CD14-positive monocyte (primary cell): ENCODE data around the gene PCBP3. TPM values are rescaled to one million over a fixed set of nuclear protein-coding genes. Genes with fewer than 3 reads are reported as not detected.

Experiments used
- DNase-seq, 3 donors: peaks; one replicate each; pipeline ENCODE4 v3.0.0-alpha.2; 2011 to 2022
- H2AFZ ChIP-seq: 2 replicates; pipeline ENCODE4 v1.6.0; 2012; ENCODE audit warnings: mild to moderate bottlenecking, low read depth, low read length, inconsistent platforms; ENCODE audit not compliant: insufficient read depth, poor library complexity, severe bottlenecking
- H3K27ac ChIP-seq, 2 donors: 1 replicate in 1 of 2; 2 replicates in 1 of 2; pipeline ENCODE4 v1.5.1; 2012 to 2013; ENCODE audit warnings: low read length in 2 of 2, control low read depth in 1 of 2, inconsistent platforms in 1 of 2, low read depth in 1 of 2, mild to moderate bottlenecking in 1 of 2
- H3K27me3 ChIP-seq, 2 donors: one replicate each; pipeline versions ENCODE4 v1.6.0 to v1.6.1; 2011 to 2013; ENCODE audit warnings: low read length in 2 of 2; ENCODE audit not compliant: control insufficient read depth in 2 of 2, insufficient read depth in 2 of 2
- H3K36me3 ChIP-seq, 2 donors: replicated peaks in 1 of 2; 1 replicate in 1 of 2; 2 replicates in 1 of 2; pipeline versions ENCODE4 v1.5.1 to v1.6.1; 2012 to 2013; ENCODE audit warnings: low read length in 2 of 2, control low read depth in 1 of 2, inconsistent platforms in 1 of 2, mild to moderate bottlenecking in 1 of 2; ENCODE audit not compliant: insufficient read depth in 2 of 2, control insufficient read depth in 1 of 2
- H3K4me1 ChIP-seq, 2 donors: 1 replicate in 1 of 2; 2 replicates in 1 of 2; pipeline versions ENCODE4 v1.5.1 to v1.6.1; 2012 to 2013; ENCODE audit warnings: low read length in 2 of 2, control low read depth in 1 of 2, inconsistent platforms in 1 of 2, mild to moderate bottlenecking in 1 of 2, moderate library complexity in 1 of 2; ENCODE audit not compliant: insufficient read depth in 2 of 2, control insufficient read depth in 1 of 2
- H3K4me2 ChIP-seq: replicated peaks from 2 replicates; pipeline ENCODE3; 2012; ENCODE audit warnings: low read length, moderate library complexity, mild to moderate bottlenecking; ENCODE audit not compliant: poor library complexity, severe bottlenecking; ENCODE audit errors: extremely low read depth
- H3K4me3 ChIP-seq, 3 experiments: fragments of 200-600 bp in 1 of 3; sonication (generic) in 1 of 3; replicated peaks in 1 of 3; 1 replicate in 2 of 3; 2 replicates in 1 of 3; pipeline ENCODE4 v1.5.1; 2011 to 2013; ENCODE audit warnings: low read length in 3 of 3, mild to moderate bottlenecking in 3 of 3, control low read depth in 2 of 3, low read depth in 2 of 3, inconsistent platforms in 1 of 3, moderate library complexity in 1 of 3
- H3K79me2 ChIP-seq: 2 replicates; pipeline ENCODE4 v1.6.0; 2012; ENCODE audit warnings: mild to moderate bottlenecking, control low read depth, inconsistent platforms, low read length, moderate library complexity; ENCODE audit not compliant: insufficient read depth
- H3K9ac ChIP-seq: 2 replicates; pipeline ENCODE4 v1.6.0; 2017; ENCODE audit warnings: low read length, mild to moderate bottlenecking; ENCODE audit not compliant: insufficient read depth, poor library complexity, severe bottlenecking
- H3K9me3 ChIP-seq, 2 donors: replicated peaks in 1 of 2; 1 replicate in 1 of 2; 2 replicates in 1 of 2; pipeline versions ENCODE4 v1.5.1 to v1.6.1; 2012 to 2013; ENCODE audit warnings: low read length in 2 of 2, control low read depth in 1 of 2; ENCODE audit not compliant: control insufficient read depth in 1 of 2, insufficient read depth in 1 of 2
- H4K20me1 ChIP-seq: 2 replicates; pipeline ENCODE4 v1.6.0; 2012; ENCODE audit warnings: mild to moderate bottlenecking, low read length, control low read depth, moderate library complexity; ENCODE audit not compliant: insufficient read depth
- H3K27ac Mint-ChIP-seq, 7 donors: one replicate each; pipeline ENCODE4 v1.8.0; 2020; ENCODE audit warnings: mild to moderate bottlenecking in 7 of 7, mixed read lengths in 7 of 7, moderate library complexity in 6 of 7, inconsistent platforms in 2 of 7
- H3K27me3 Mint-ChIP-seq, 3 donors: one replicate each; pipeline ENCODE4 v1.8.0; 2021 to 2022; ENCODE audit warnings: low read depth in 3 of 3, mild to moderate bottlenecking in 3 of 3, mixed read lengths in 3 of 3, moderate library complexity in 3 of 3, inconsistent platforms in 1 of 3
- H3K36me3 Mint-ChIP-seq, 2 donors: one replicate each; pipeline ENCODE4 v1.8.0; 2020; ENCODE audit warnings: mixed read lengths in 2 of 2, inconsistent platforms in 1 of 2, mild to moderate bottlenecking in 1 of 2
- H3K4me1 Mint-ChIP-seq: one replicate; pipeline ENCODE4 v1.8.0; 2020; ENCODE audit warnings: mild to moderate bottlenecking, mixed read lengths
- H3K4me3 Mint-ChIP-seq, 2 donors: one replicate each; pipeline ENCODE4 v1.8.0; 2020; ENCODE audit warnings: mild to moderate bottlenecking in 2 of 2, mixed read lengths in 2 of 2, moderate library complexity in 1 of 2
- H3K9me3 Mint-ChIP-seq, 7 donors: one replicate each; pipeline ENCODE4 v1.8.0; 2020 to 2022; ENCODE audit warnings: mixed read lengths in 7 of 7, mild to moderate bottlenecking in 6 of 7, moderate library complexity in 6 of 7, inconsistent platforms in 2 of 7
- WGBS: methylation state at CpG from one replicate; pipeline ENCODE4 v1.1.5; 2013; ENCODE audit warnings: missing lambda C conversion rate; ENCODE audit not compliant: insufficient coverage; 5-methylcytosine and 5-hydroxymethylcytosine counted together
- intact Hi-C, 2 donors: fragments of 100-400 bp; cut with micrococcal nuclease; formaldehyde crosslinking; loops; one replicate each; pipeline versions ENCODE4 v1.15.0 to v1.15.1; 2023
- polyA plus RNA-seq, 3 donors: library from polyadenylated mRNA; depleted of rRNA in 1 of 3; unstranded in 2 of 3; stranded (reverse) in 1 of 3; fragments of 300-500 nt in 2 of 3; fragments of >200 nt in 1 of 3; fragmentation: Illumina TruSeq in 2 of 3; gene quantifications; 1 replicate in 2 of 3; 2 replicates in 1 of 3; pipeline ENCODE4 v1.2.3, GENCODE V29; 2012 to 2021
- TF ChIP-seq, protein P1 (sequence below): fragments of 200-600 bp; IDR thresholded peaks from one replicate; pipeline ENCODE4 v1.8.0; 2022; ENCODE audit warnings: antibody characterized with exemption, mild to moderate bottlenecking

PCBP3 gene
- polyA plus RNA-seq, 3 donors = 0.34 to 0.49 TPM; not detected in 1

DNA sequence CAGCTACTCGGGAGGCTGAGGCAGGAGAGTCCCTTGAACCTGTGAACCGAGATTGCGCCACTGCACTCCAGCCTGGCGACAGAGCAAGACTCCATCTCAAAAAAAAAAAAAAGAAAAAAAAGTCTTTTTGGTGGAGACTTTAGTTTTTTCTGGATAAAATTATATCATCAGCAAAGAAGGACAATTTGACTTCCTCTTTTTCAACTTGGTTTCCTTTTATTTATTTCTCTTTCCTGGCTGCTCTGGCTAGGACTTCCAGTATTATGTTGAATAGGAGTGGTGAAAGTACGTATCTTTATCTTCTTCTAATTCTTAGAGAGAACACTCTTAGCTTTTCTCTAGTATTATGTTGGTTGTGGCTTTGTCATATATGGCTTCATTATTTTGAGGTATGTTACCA lies 130.8 kb downstream of the PCBP3 start:
- Histone ChIP-seq H3K27me3 (no peaks in the 10 kb centered on the region), H2AFZ (no peak overlapping the region), H4K20me1 (no peaks in the 10 kb centered on the region), H3K27ac (no peak overlapping the region), H3K4me1 (no peaks in the 10 kb centered on the region), H3K9ac (no peak overlapping the region), H3K79me2 (no peaks in the 10 kb centered on the region), H3K4me3 (no peak overlapping the region), H3K4me2 (no peak overlapping the region), H3K9me3 (peaks cover 14 to 15% of the 10 kb centered on the region in 2 donors), H3K36me3 (no peaks in the 10 kb centered on the region)
- Mint-ChIP-seq H3K4me1 (peaks cover 6% of the 10 kb centered on the region), H3K27ac (peak overlapping the region in 1 of 7 donors; percentile 3), H3K9me3 (peaks cover 14 to 26% (median 19%) of the 10 kb centered on the region in 7 donors), H3K36me3 (peaks cover 0 to 7% of the 10 kb centered on the region in 2 donors), H3K4me3 (no peak overlapping the region), H3K27me3 (no peaks in the 10 kb centered on the region)
- no CpG with 5 or more reads among the region's 5 CpGs for WGBS
- DNase-seq = no peak
- TF ChIP-seq, protein P1, sequence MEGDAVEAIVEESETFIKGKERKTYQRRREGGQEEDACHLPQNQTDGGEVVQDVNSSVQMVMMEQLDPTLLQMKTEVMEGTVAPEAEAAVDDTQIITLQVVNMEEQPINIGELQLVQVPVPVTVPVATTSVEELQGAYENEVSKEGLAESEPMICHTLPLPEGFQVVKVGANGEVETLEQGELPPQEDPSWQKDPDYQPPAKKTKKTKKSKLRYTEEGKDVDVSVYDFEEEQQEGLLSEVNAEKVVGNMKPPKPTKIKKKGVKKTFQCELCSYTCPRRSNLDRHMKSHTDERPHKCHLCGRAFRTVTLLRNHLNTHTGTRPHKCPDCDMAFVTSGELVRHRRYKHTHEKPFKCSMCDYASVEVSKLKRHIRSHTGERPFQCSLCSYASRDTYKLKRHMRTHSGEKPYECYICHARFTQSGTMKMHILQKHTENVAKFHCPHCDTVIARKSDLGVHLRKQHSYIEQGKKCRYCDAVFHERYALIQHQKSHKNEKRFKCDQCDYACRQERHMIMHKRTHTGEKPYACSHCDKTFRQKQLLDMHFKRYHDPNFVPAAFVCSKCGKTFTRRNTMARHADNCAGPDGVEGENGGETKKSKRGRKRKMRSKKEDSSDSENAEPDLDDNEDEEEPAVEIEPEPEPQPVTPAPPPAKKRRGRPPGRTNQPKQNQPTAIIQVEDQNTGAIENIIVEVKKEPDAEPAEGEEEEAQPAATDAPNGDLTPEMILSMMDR = no peak
- intact Hi-C loops = no loop called here

DNA sequence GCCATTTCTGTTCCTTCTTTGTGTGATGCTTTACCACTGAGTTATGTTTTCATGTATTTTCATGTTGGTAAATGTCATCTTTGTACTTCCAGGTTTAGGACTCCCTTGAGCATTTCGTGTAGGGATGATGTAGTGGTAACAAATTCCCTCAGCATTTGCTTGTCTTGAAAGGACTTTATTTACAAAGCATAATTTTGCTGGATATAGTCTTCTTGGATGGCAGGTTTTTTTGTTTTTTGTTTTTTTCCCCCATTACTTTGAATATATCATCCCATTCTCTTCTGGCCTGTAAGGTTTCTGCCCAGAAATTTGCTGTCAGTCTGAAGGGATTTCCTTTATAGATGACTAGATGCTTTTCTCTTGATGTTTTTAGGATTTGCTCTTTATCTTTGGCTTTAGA lies 133.4 kb downstream of the PCBP3 start:
- no peaks in the 10 kb centered on the region for H3K36me3 ChIP-seq
- H3K4me1 ChIP-seq = no peaks in the 10 kb centered on the region
- no peak overlapping the region for H2AFZ ChIP-seq
- H4K20me1 ChIP-seq = no peaks in the 10 kb centered on the region
- no peak overlapping the region for H3K27ac Mint-ChIP-seq
- TF ChIP-seq, protein P1 = no peak
- peaks cover 17 to 26% (median 19%) of the 10 kb centered on the region in 7 donors for H3K9me3 Mint-ChIP-seq
- no peak overlapping the region for H3K27ac ChIP-seq
- WGBS = 100% methylated on average over 1 of the region's 1 CpG
- H3K27me3 ChIP-seq = no peaks in the 10 kb centered on the region
- peaks cover 6% of the 10 kb centered on the region for H3K4me1 Mint-ChIP-seq
- no peaks in the 10 kb centered on the region for H3K79me2 ChIP-seq
- peaks cover 14 to 15% of the 10 kb centered on the region in 2 donors for H3K9me3 ChIP-seq
- intact Hi-C loops = no loop called here
- no peak for DNase-seq
- no peak overlapping the region for H3K4me3 ChIP-seq
- H3K9ac ChIP-seq = no peak overlapping the region
- H3K36me3 Mint-ChIP-seq = peaks cover 0 to 7% of the 10 kb centered on the region in 2 donors
- H3K4me3 Mint-ChIP-seq = no peak overlapping the region
- peaks cover 0 to 3% (median 0%) of the 10 kb centered on the region in 3 donors for H3K27me3 Mint-ChIP-seq
- H3K4me2 ChIP-seq = no peak overlapping the region
